DND-41 (cell line): Measurements from ENCODE around the gene CTNNBL1.

Experiments
- CTCF ChIP-seq: IDR thresholded peaks from 2 replicates; pipeline ENCODE4 v1.5.1; 2012; ENCODE audit warnings: borderline replicate concordance, low read length, moderate library complexity, mild to moderate bottlenecking; ENCODE audit not compliant: poor library complexity, severe bottlenecking; ENCODE audit errors: extremely low read depth
- EZH2 ChIP-seq: IDR thresholded peaks from 3 replicates; pipeline ENCODE4 v1.6.1; 2012; ENCODE audit warnings: borderline replicate concordance, low read depth, mild to moderate bottlenecking, moderate library complexity, low read length, inconsistent platforms; ENCODE audit not compliant: severe bottlenecking

GRCh38 chr20:37901240-37901639 lies 207.4 kb downstream of the CTNNBL1 start:
- no peak for TF ChIP-seq CTCF
- TF ChIP-seq EZH2, result no peak
